HG02759 (cell line): ENCODE results near the gene CPM.

Experiments
- ATAC-seq: cut with Tn5 transposase; IDR thresholded peaks from one replicate; pipeline ENCODE4 v1.9.1; 2021; ENCODE audit warnings: mild to moderate bottlenecking, moderate library complexity; ENCODE audit not compliant: unreplicated experiment

The CPM gene

GRCh38 chr12:68932961-68933893 is at the start of gene CPM:
CPM (minus strand) TSS chr12:68933171; CDS start chr12:68932837, 334 bp downstream.
- ATAC-seq, result peak; percentile 98

GRCh38 chr12:68981516-68981915 is 48.5 kb upstream of the CPM start:
- no peak for ATAC-seq

- no peak for ATAC-seq
These were observed 47.7 kb upstream of the CPM start for GRCh38 chr12:68980476-68981212.

- no peak for ATAC-seq
These were observed 45.7 kb upstream of the CPM start for GRCh38 chr12:68978678-68979077.

GRCh38 chr12:68977909-68978610 is 45.1 kb upstream of the CPM start:
- no peak for ATAC-seq

GRCh38 chr12:68977335-68977734 is 44.4 kb upstream of the CPM start:
- ATAC-seq, result no peak

- ATAC-seq, result no peak
These were observed 43.4 kb upstream of the CPM start for GRCh38 chr12:68976395-68976841.

- no peak for ATAC-seq
These were observed 42.8 kb upstream of the CPM start for GRCh38 chr12:68975811-68976210.

DNA sequence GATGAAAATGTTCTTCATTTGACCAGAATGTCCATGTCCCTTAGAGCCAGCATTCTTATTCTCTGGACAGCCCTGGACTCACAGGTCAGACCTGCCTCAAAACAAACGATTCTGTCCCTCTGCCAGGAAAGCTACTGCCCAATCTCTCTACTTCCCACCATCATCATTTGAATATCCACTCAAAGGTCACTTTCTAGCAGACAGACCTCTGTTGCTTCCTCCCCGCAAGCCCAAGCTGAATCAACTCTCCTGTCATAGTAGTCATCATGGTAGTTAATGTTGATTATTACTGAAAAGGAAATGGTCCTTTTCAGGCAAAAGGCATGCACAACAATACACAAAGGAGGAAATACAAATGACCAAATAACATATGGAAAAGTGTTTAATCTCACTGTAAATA is 39.6 kb upstream of the CPM start:
- no peak for ATAC-seq

GRCh38 chr12:68971404-68971803 is 38.4 kb upstream of the CPM start:
- no peak for ATAC-seq

DNA sequence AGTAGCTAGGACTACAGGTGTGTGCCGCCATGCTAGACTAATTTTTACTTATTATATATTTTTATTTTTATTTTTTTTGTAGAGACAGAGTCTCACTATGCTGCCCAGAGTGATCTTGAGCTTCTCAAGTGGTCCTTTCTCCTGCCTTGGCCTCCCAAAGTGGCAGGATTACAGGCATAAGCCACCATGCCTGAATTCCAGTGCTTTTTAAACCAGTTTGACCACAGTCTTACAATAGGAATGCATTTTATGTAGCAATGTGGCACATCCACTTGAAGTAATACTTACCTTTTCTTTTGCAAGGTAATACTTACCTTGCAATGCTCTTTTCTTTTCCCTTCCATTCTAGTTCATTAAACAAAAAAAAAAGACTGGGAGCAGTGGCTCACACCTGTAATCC is 38.0 kb upstream of the CPM start:
- ATAC-seq, result no peak

DNA sequence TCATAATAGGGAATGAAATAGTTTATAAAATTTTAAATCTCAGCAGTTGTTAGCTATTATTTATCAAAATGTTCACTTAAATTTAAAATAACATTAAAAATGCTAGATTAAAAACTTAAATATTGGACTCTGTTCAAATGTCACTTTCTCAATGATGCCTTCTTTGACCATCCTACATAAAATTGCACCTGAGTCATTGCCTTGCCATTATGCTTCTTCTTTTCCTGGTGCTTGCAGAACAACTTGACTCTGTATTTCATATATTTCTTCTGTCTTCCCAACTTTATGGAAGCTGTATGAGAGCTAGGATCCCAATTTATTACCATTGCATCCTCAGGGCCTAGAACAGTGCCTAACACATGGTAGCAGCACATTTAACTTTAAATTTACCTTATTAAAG is 37.3 kb upstream of the CPM start:
- ATAC-seq, result no peak

DNA sequence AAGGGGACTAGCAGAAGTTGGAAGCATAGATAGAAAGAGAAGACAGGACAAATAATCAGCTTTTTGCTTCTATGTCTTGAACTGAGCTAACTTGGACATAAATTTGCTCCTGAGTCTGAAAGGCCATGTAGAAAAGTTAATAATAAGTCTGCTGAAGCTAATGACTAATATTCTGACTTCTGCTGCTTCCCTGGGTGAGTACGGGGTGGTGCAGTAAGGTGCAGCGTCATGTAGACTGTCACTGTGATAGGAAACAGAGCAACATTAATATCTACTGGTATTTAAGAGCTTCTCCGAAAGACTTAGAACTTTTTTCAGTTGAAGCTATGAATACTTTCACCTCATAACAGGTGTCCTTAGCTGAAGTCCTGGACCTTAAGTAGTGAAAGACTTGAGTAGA is 34.1 kb upstream of the CPM start:
- peak; percentile 59 for ATAC-seq

GRCh38 chr12:68963856-68964745 is 31.1 kb upstream of the CPM start:
- no peak for ATAC-seq

- no peak for ATAC-seq
These were observed 30.2 kb upstream of the CPM start for GRCh38 chr12:68962877-68963855.

DNA sequence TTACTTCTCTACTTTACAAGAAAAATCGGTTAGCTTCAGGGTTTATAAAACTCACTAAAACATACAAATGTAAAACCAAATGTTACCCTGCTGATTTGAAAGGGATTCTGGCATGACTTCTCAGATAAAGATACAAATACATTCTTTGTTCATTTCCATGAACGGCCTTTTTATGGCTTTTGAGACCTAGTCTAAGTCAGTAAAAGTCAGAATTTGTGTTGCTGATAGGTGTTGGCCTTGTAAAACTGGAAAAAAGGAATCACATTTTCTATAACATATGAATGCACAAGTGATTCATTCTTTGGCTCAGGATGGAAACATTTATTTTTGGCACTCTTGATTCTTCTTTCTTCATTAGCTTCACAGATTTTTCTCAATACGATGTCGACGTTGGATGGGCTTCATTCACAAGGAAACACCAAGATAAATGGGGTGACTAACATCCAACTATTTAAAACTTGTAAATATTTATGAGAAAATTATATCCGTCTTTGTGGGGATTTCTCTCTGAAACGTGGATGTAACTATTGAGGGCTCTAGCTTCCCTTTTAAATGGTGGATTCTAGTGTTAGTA is 27.0 kb upstream of the CPM start:
- no peak for ATAC-seq

DNA sequence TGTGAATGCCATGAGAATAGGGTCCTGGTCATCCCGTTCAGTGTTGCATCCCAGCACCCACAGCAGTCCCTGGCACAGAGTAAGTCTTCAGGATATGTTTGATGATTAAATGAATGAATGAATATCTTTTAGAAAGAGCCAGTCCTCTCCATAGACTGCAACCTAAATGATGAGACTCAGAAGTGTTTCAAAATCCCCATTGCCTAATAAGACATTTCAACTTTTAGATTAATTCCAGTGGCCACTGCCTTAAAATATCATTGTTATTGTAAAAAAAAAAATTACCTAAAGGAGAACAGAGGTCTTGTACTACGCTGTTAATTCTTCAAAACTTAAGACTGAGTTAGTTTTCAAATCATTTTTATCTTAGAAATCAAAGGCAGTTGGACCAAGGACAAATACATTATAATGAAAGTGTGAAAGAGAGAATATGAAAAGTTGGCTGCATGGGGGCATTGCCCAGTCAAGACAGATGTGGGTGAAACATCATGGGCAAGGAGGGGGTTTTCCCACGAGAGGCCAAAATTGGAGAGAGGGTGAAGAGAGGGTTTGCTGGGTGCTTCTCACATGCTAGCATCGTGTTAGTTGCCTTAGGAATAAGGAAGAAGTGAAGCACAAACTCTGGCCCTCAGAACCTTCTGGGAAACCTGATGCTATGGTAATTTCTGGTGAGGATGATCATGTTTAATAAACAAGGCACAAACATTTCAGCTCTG is 26.3 kb upstream of the CPM start:
- no peak for ATAC-seq

DNA sequence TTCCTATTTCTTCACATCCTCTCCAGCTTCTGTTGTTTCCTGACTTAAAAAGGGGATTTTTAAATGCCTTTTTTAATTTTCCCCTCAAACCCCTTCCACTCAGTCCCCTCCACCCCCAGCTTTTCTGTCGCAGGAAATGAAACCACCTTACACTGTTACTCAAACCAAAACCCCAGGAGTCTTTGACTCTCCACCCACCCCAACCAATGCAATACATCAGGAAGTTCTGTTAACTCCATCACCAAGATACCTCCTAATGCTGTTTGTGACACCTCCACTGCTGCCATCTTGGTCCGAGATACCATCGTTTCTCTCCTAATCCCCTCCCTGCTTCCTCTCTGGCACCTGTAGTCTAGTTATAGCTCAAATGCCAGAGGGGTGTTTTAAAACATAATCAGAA is 25.4 kb upstream of the CPM start:
- ATAC-seq, result peak; percentile 92
